DOHH2 (cell line): ENCODE data around the gene URGCP.

Source experiments
- EZH2phosphoT487 ChIP-seq: fragments of 200-600 bp; sonication (generic); IDR thresholded peaks from 2 replicates; pipeline ENCODE4 v1.6.1; 2017; ENCODE audit warnings: borderline replicate concordance, mild to moderate bottlenecking, antibody characterized with exemption, low read length, moderate library complexity, mixed read lengths
- TF ChIP-seq, protein P1 (sequence below): fragments of 200-600 bp; sonication (generic); IDR thresholded peaks from one replicate; pipeline ENCODE4 v1.5.1; 2014; ENCODE audit warnings: antibody characterized with exemption, mild to moderate bottlenecking, low read depth, low read length; ENCODE audit not compliant: poor library complexity, severe bottlenecking

DNA sequence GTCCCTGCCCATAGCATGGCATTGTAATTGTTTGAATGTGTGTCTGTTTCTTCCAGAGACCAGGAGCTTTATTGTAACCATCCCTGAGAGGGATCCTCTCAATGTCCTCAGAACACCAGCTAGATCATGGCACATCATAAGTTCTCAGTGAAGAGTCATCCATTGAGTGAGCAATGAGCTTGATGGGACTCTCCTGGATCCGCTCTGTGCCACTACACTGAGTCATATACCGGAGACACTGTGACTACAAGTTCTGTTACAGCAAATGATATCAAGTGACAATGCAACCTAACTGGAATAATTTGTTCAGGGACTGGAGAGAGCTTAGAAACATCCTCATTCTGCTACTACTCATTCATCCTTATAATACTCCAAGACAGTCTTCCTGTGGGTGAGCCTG lies 62.1 kb downstream of the URGCP start:
- TF ChIP-seq, protein P1, sequence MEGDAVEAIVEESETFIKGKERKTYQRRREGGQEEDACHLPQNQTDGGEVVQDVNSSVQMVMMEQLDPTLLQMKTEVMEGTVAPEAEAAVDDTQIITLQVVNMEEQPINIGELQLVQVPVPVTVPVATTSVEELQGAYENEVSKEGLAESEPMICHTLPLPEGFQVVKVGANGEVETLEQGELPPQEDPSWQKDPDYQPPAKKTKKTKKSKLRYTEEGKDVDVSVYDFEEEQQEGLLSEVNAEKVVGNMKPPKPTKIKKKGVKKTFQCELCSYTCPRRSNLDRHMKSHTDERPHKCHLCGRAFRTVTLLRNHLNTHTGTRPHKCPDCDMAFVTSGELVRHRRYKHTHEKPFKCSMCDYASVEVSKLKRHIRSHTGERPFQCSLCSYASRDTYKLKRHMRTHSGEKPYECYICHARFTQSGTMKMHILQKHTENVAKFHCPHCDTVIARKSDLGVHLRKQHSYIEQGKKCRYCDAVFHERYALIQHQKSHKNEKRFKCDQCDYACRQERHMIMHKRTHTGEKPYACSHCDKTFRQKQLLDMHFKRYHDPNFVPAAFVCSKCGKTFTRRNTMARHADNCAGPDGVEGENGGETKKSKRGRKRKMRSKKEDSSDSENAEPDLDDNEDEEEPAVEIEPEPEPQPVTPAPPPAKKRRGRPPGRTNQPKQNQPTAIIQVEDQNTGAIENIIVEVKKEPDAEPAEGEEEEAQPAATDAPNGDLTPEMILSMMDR: no peak
- no peak for TF ChIP-seq EZH2phosphoT487
